ENCODE data around the gene REXO1. TPM values are rescaled to one million over a fixed set of nuclear protein-coding genes. Genes with fewer than 3 reads are reported as not detected.

Gene REXO1
- total RNA-seq, 4 donors from 2014 or later, result 16.2 to 36.0 (median 26.1) TPM

- Histone ChIP-seq H3K27ac (replicated peaks in 1 of 4) (peak overlapping the region; percentile 54 to 89 (median 72)), H3K4me1 (peaks cover 51 to 79% (median 71%) of the 10 kb centered on the region in 4 donors), H3K27me3 (peaks cover 0 to 56% (median 9%) of the 10 kb centered on the region in 4 donors), H3K36me3 (no peaks in the 10 kb centered on the region), H3K4me3 (peak overlapping the region; percentile 72 to 94 (median 80)), H3K9me3 (no peaks in the 10 kb centered on the region)
- no peak for DNase-seq (ENCODE audit: extremely low spot score)
- intact Hi-C loops (cut with DNase I), result loop anchor here (1.0 kb wide), 1 partner anchor 13 kb away; the partner anchor contains the start of gene REXO1
- TF ChIP-seq CTCF (IDR thresholded peaks at IDR 0.05), result no peak
- TF ChIP-seq POLR2A (IDR thresholded peaks at IDR 0.05; ENCODE audit: low read depth), result no peak
- no peak for TF ChIP-seq POLR2AphosphoS5 (IDR thresholded peaks at IDR 0.05)
- no peak for TF ChIP-seq EP300 (IDR thresholded peaks at IDR 0.05)
- 37% methylated on average over 14 of the region's 23 CpGs for WGBS
Observed at GRCh38 chr19:1861599-1862031, 13.3 kb upstream of the REXO1 start.

GRCh38 chr19:1860821-1861598 is 12.7 kb upstream of the REXO1 start:
- Histone ChIP-seq H3K9me3 (no peaks in the 10 kb centered on the region), H3K36me3 (no peaks in the 10 kb centered on the region), H3K4me3 (peak overlapping the region; percentile 72 to 94 (median 80)), H3K27me3 (peaks cover 0 to 62% (median 10%) of the 10 kb centered on the region in 4 donors), H3K27ac (replicated peaks in 1 of 4) (peak overlapping the region; percentile 54 to 89 (median 72)), H3K4me1 (peaks cover 57 to 85% (median 77%) of the 10 kb centered on the region in 4 donors)
- TF ChIP-seq POLR2A (IDR thresholded peaks at IDR 0.05; ENCODE audit: low read depth) (no peak), POLR2AphosphoS5 (IDR thresholded peaks at IDR 0.05) (no peak), EP300 (IDR thresholded peaks at IDR 0.05) (no peak), CTCF (IDR thresholded peaks at IDR 0.05) (no peak)
- no peak for DNase-seq (ENCODE audit: extremely low spot score)
- intact Hi-C loops (cut with DNase I), result no loop called here
- 59% methylated on average over 27 of the region's 28 CpGs for WGBS

- Histone ChIP-seq H3K4me3 (peak overlapping the region in 3 of 4 donors; percentile 0 to 83 (median 4)), H3K27me3 (peaks cover 0 to 66% (median 10%) of the 10 kb centered on the region in 4 donors), H3K36me3 (no peaks in the 10 kb centered on the region), H3K27ac (replicated peaks in 1 of 4) (peak overlapping the region; percentile 54 to 89 (median 72)), H3K9me3 (no peaks in the 10 kb centered on the region), H3K4me1 (peaks cover 63 to 89% (median 85%) of the 10 kb centered on the region in 4 donors)
- 45% methylated on average over 9 of the region's 32 CpGs for WGBS
- intact Hi-C loops (cut with DNase I), result no loop called here
- no peak for DNase-seq (ENCODE audit: extremely low spot score)
- TF ChIP-seq CTCF (IDR thresholded peaks at IDR 0.05) (no peak), EP300 (IDR thresholded peaks at IDR 0.05) (no peak), POLR2AphosphoS5 (IDR thresholded peaks at IDR 0.05) (no peak), POLR2A (IDR thresholded peaks at IDR 0.05; ENCODE audit: low read depth) (no peak)
Observed at GRCh38 chr19:1860042-1860775, 11.9 kb upstream of the REXO1 start.

- Histone ChIP-seq H3K4me3 (peak overlapping the region in 2 of 4 donors; percentile 0 to 83), H3K4me1 (peaks cover 67 to 89% (median 85%) of the 10 kb centered on the region in 4 donors), H3K27me3 (peaks cover 0 to 67% (median 10%) of the 10 kb centered on the region in 4 donors), H3K36me3 (peaks cover 0 to under 1% (median 0%) of the 10 kb centered on the region in 4 donors), H3K27ac (replicated peaks in 1 of 4) (peak overlapping the region; percentile 54 to 89 (median 72)), H3K9me3 (no peaks in the 10 kb centered on the region)
- intact Hi-C loops (cut with DNase I), result no loop called here
- no peak for DNase-seq (ENCODE audit: extremely low spot score)
- TF ChIP-seq POLR2A (IDR thresholded peaks at IDR 0.05; ENCODE audit: low read depth) (no peak), POLR2AphosphoS5 (IDR thresholded peaks at IDR 0.05) (no peak), CTCF (IDR thresholded peaks at IDR 0.05) (no peak), EP300 (IDR thresholded peaks at IDR 0.05) (no peak)
- WGBS, result 40% methylated on average over 15 of the region's 18 CpGs
Observed at GRCh38 chr19:1859331-1859781, 11.1 kb upstream of the REXO1 start.
